HEK293 (cell line): ENCODE measurements around the gene WASL.

Experiments
- CTCF ChIA-PET: fragments of 350-600 bp; formaldehyde crosslinking; extraction: SDS; loops from one replicate; lab custom pipeline; 2021; ENCODE audit warnings: antibody characterized with exemption; lab: Yijun Ruan, JAX
- POLR2A ChIA-PET: fragments of 300-600 bp; formaldehyde crosslinking; extraction: SDS; loops from one replicate; lab custom pipeline; 2020; ENCODE audit warnings: antibody characterized with exemption, inconsistent platforms; lab: Yijun Ruan, JAX
- H3K27ac ChIP-seq: fragments of 200-500 bp; sonication (Bioruptor generic); 2 replicates; pipeline ENCODE4 v1.5.1; 2014; ENCODE audit warnings: low read depth, low read length, control low read depth, inconsistent platforms; ENCODE audit errors: extremely low read depth
- H3K36me3 ChIP-seq, 2 experiments: fragments of 200-500 bp in 1 of 2; sonication (Bioruptor generic) in 1 of 2; 1 replicate in 1 of 2; 2 replicates in 1 of 2; pipeline ENCODE4 v1.5.1; 2014 to 2017; ENCODE audit warnings: inconsistent platforms in 2 of 2, low read length in 2 of 2; ENCODE audit not compliant: control insufficient read depth in 2 of 2, insufficient read depth in 1 of 2
- H3K4me1 ChIP-seq: fragments of 200-500 bp; sonication (Bioruptor generic); 2 replicates; pipeline ENCODE4 v1.5.1; 2014; ENCODE audit warnings: mild to moderate bottlenecking, low read length, inconsistent platforms; ENCODE audit not compliant: control insufficient read depth, insufficient read depth
- H3K4me3 ChIP-seq: 2 replicates; pipeline ENCODE4 v1.5.1; 2011; ENCODE audit warnings: low read depth, mild to moderate bottlenecking, control low read depth, low read length, moderate library complexity
- H3K9me3 ChIP-seq: fragments of 200-500 bp; sonication (Bioruptor generic); 2 replicates; pipeline ENCODE4 v1.5.1; 2014; ENCODE audit warnings: low read depth, low read length, inconsistent platforms; ENCODE audit not compliant: control insufficient read depth, insufficient read depth
- AEBP2 ChIP-seq: fragments of 450-650 bp; formaldehyde crosslinking; IDR thresholded peaks from 2 replicates; pipeline ENCODE4 v1.5.1; 2016; ENCODE audit warnings: missing biosample characterization, missing genetic modification characterization, borderline replicate concordance
- ATF2 ChIP-seq: fragments of 450-650 bp; formaldehyde crosslinking; IDR thresholded peaks from 2 replicates; pipeline ENCODE4 v1.5.1; 2016; ENCODE audit warnings: missing biosample characterization, missing genetic modification characterization, low read depth
- HOXC10 ChIP-seq: sonication (generic); formaldehyde crosslinking; IDR thresholded peaks from 2 replicates; pipeline ENCODE4 v1.8.1; 2023; ENCODE audit warnings: mild to moderate bottlenecking, missing genetic modification reagents
- INSM2 ChIP-seq: fragments of 450-650 bp; formaldehyde crosslinking; IDR thresholded peaks from 2 replicates; pipeline ENCODE4 v1.5.1; 2016; ENCODE audit warnings: missing biosample characterization, missing genetic modification characterization
- KLF9 ChIP-seq: fragments of 450-650 bp; formaldehyde crosslinking; IDR thresholded peaks from 2 replicates; pipeline ENCODE4 v1.5.1; 2016; ENCODE audit warnings: missing biosample characterization, missing genetic modification characterization, low read depth
- ZBTB8A ChIP-seq: fragments of 450-650 bp; formaldehyde crosslinking; IDR thresholded peaks from 2 replicates; pipeline ENCODE4 v1.5.1; 2016; ENCODE audit warnings: missing biosample characterization, missing genetic modification characterization
- ZEB2 ChIP-seq: fragments of 450-650 bp; formaldehyde crosslinking; IDR thresholded peaks from 2 replicates; pipeline ENCODE4 v1.5.1; 2016; ENCODE audit warnings: missing biosample characterization, missing genetic modification characterization
- ZNF184 ChIP-seq: fragments of 450-650 bp; IDR thresholded peaks from 2 replicates; pipeline ENCODE4 v1.5.1; 2018; ENCODE audit warnings: missing biosample characterization, mild to moderate bottlenecking, missing genetic modification characterization
- ZNF19 ChIP-seq: fragments of 450-650 bp; formaldehyde crosslinking; IDR thresholded peaks from 2 replicates; pipeline ENCODE4; 2016; ENCODE audit warnings: missing biosample characterization, missing genetic modification characterization, low read depth
- ZNF239 ChIP-seq: fragments of 450-650 bp; formaldehyde crosslinking; IDR thresholded peaks from 2 replicates; pipeline ENCODE4 v1.5.1; 2016; ENCODE audit warnings: missing biosample characterization, missing genetic modification characterization
- ZNF513 ChIP-seq: fragments of 450-650 bp; IDR thresholded peaks from 2 replicates; pipeline ENCODE4 v1.5.1; 2018; ENCODE audit warnings: missing biosample characterization, missing genetic modification characterization
- ZNF548 ChIP-seq: fragments of 450-650 bp; formaldehyde crosslinking; IDR thresholded peaks from 2 replicates; pipeline ENCODE4 v1.5.1; 2016; ENCODE audit warnings: missing biosample characterization, missing genetic modification characterization
- ZNF610 ChIP-seq: fragments of 450-650 bp; formaldehyde crosslinking; IDR thresholded peaks from 2 replicates; pipeline ENCODE4 v1.5.1; 2016; ENCODE audit warnings: missing biosample characterization, missing genetic modification characterization, borderline replicate concordance
- ZNF621 ChIP-seq: fragments of 450-650 bp; formaldehyde crosslinking; IDR thresholded peaks from 2 replicates; pipeline ENCODE4 v1.5.1; 2017; ENCODE audit warnings: missing biosample characterization, missing genetic modification characterization
- ZNF639 ChIP-seq: fragments of 450-650 bp; formaldehyde crosslinking; IDR thresholded peaks from 2 replicates; pipeline ENCODE4 v1.5.1; 2016; ENCODE audit warnings: missing biosample characterization, missing genetic modification characterization
- ZSCAN16 ChIP-seq: fragments of 450-650 bp; formaldehyde crosslinking; IDR thresholded peaks from 2 replicates; pipeline ENCODE4 v1.5.1; 2016; ENCODE audit warnings: missing biosample characterization, missing genetic modification characterization
- TF ChIP-seq, protein P1 (sequence below): fragments of 450-650 bp; IDR thresholded peaks from 2 replicates; pipeline ENCODE4 v1.5.1; 2018; ENCODE audit warnings: missing biosample characterization, mild to moderate bottlenecking, missing genetic modification characterization
- TF ChIP-seq, protein P2 (sequence below): fragments of 450-650 bp; formaldehyde crosslinking; IDR thresholded peaks from 2 replicates; pipeline ENCODE4 v1.5.1; 2016; ENCODE audit warnings: missing biosample characterization, missing genetic modification characterization, borderline replicate concordance
- TF ChIP-seq, protein P3 (sequence below): fragments of 450-650 bp; formaldehyde crosslinking; IDR thresholded peaks from 2 replicates; pipeline ENCODE4 v1.5.1; 2016; ENCODE audit warnings: missing biosample characterization, missing genetic modification characterization

The WASL gene

DNA sequence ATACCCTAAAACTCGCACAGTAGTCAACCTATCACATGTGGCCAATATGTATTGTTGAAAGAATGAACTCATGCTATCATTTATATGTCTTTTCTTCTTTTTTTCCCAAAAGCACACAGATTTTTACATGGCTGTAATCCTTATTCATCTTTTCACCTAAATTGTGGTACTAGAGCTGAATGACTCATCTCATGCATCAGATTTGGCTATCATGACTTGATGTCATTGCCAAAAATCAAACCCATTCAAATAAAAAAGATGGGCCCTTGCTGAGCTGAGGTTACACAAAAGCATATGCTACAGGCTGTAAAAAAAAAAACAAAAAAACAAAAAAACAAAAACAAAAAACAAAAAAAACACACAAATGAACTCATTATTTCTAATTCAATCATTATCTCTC is 96.4 kb downstream of the WASL start (continued):
- no peak for TF ChIP-seq ATF2
- TF ChIP-seq, all 188 proteins: peak for 0

DNA sequence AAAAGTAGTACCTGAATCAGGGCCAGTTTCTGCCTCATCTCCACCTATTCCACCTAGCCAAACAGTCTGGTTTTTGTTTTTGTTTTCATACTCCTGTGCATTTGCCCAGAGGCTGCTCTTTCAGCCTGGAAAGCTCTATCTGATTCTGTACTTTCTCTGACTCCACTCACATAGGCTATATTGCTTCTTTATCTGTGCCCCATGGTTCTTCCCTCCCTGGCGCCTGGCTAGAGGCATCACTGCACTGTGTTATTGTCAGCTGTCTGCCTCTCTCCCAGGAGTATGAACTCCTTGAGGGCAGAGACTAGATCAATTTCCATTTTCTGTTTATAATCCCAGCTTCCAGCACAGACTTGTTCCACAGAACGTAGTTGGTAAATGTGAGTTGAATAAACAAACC is 98.2 kb downstream of the WASL start:
- Histone ChIP-seq H3K36me3 (no peaks in the 10 kb centered on the region), H3K27ac (no peak overlapping the region), H3K4me3 (no peak overlapping the region), H3K9me3 (no peaks in the 10 kb centered on the region), H3K4me1 (no peaks in the 10 kb centered on the region)
- POLR2A ChIA-PET = no interaction called here
- CTCF ChIA-PET = interaction anchor here (1.1 kb wide), 1 partner anchor 222 kb away, joined by 3 read pairs; no protein-coding TSS in a partner anchor
- TF ChIP-seq HOXC10 (CRISPR knock-in tag) (no peak), INSM2 (tag by site-specific recombination) (no peak), AEBP2 (no peak), ZNF621 (tag by site-specific recombination) (no peak), ZNF548 (tag by site-specific recombination) (no peak), ZNF513 (tag by site-specific recombination) (no peak), ZSCAN16 (no peak), ZNF239 (tag by site-specific recombination) (no peak), ZNF610 (no peak), ZNF19 (tag by site-specific recombination) (no peak), KLF9 (tag by site-specific recombination) (no peak), ZNF184 (no peak), ZBTB8A (tag by site-specific recombination) (no peak), ZNF639 (tag by site-specific recombination) (no peak), ZEB2 (tag by site-specific recombination) (no peak)
- TF ChIP-seq, protein P1, sequence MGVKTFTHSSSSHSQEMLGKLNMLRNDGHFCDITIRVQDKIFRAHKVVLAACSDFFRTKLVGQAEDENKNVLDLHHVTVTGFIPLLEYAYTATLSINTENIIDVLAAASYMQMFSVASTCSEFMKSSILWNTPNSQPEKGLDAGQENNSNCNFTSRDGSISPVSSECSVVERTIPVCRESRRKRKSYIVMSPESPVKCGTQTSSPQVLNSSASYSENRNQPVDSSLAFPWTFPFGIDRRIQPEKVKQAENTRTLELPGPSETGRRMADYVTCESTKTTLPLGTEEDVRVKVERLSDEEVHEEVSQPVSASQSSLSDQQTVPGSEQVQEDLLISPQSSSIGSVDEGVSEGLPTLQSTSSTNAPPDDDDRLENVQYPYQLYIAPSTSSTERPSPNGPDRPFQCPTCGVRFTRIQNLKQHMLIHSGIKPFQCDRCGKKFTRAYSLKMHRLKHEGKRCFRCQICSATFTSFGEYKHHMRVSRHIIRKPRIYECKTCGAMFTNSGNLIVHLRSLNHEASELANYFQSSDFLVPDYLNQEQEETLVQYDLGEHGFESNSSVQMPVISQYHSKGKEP (tag by site-specific recombination) = no peak
- TF ChIP-seq, protein P2, sequence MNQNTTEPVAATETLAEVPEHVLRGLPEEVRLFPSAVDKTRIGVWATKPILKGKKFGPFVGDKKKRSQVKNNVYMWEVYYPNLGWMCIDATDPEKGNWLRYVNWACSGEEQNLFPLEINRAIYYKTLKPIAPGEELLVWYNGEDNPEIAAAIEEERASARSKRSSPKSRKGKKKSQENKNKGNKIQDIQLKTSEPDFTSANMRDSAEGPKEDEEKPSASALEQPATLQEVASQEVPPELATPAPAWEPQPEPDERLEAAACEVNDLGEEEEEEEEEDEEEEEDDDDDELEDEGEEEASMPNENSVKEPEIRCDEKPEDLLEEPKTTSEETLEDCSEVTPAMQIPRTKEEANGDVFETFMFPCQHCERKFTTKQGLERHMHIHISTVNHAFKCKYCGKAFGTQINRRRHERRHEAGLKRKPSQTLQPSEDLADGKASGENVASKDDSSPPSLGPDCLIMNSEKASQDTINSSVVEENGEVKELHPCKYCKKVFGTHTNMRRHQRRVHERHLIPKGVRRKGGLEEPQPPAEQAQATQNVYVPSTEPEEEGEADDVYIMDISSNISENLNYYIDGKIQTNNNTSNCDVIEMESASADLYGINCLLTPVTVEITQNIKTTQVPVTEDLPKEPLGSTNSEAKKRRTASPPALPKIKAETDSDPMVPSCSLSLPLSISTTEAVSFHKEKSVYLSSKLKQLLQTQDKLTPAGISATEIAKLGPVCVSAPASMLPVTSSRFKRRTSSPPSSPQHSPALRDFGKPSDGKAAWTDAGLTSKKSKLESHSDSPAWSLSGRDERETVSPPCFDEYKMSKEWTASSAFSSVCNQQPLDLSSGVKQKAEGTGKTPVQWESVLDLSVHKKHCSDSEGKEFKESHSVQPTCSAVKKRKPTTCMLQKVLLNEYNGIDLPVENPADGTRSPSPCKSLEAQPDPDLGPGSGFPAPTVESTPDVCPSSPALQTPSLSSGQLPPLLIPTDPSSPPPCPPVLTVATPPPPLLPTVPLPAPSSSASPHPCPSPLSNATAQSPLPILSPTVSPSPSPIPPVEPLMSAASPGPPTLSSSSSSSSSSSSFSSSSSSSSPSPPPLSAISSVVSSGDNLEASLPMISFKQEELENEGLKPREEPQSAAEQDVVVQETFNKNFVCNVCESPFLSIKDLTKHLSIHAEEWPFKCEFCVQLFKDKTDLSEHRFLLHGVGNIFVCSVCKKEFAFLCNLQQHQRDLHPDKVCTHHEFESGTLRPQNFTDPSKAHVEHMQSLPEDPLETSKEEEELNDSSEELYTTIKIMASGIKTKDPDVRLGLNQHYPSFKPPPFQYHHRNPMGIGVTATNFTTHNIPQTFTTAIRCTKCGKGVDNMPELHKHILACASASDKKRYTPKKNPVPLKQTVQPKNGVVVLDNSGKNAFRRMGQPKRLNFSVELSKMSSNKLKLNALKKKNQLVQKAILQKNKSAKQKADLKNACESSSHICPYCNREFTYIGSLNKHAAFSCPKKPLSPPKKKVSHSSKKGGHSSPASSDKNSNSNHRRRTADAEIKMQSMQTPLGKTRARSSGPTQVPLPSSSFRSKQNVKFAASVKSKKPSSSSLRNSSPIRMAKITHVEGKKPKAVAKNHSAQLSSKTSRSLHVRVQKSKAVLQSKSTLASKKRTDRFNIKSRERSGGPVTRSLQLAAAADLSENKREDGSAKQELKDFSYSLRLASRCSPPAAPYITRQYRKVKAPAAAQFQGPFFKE (tag by site-specific recombination) = no peak
- TF ChIP-seq, protein P3, sequence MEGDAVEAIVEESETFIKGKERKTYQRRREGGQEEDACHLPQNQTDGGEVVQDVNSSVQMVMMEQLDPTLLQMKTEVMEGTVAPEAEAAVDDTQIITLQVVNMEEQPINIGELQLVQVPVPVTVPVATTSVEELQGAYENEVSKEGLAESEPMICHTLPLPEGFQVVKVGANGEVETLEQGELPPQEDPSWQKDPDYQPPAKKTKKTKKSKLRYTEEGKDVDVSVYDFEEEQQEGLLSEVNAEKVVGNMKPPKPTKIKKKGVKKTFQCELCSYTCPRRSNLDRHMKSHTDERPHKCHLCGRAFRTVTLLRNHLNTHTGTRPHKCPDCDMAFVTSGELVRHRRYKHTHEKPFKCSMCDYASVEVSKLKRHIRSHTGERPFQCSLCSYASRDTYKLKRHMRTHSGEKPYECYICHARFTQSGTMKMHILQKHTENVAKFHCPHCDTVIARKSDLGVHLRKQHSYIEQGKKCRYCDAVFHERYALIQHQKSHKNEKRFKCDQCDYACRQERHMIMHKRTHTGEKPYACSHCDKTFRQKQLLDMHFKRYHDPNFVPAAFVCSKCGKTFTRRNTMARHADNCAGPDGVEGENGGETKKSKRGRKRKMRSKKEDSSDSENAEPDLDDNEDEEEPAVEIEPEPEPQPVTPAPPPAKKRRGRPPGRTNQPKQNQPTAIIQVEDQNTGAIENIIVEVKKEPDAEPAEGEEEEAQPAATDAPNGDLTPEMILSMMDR (tag by site-specific recombination) = no peak
